Cortex of kidney (tissue), 1 donor: ENCODE results near the gene RASSF4.

Experiments
- DNase-seq: peaks from one replicate; lab custom pipeline; 2025; lab: John Stamatoyannopoulos, UW

The RASSF4 gene

GRCh38 chr10:44975431-44976331, 16.1 kb downstream of the RASSF4 start:
- DNase-seq, result no peak

- no peak for DNase-seq
These were observed 17.0 kb downstream of the RASSF4 start for GRCh38 chr10:44976352-44977198.

GRCh38 chr10:44977287-44978212, 17.9 kb downstream of the RASSF4 start:
- DNase-seq, result no peak

GRCh38 chr10:44978213-44978569, 18.6 kb downstream of the RASSF4 start:
- DNase-seq, result no peak

GRCh38 chr10:44978570-44979280, 19.1 kb downstream of the RASSF4 start, which contains the start of gene DEPP1:
Gene DEPP1 (minus strand): TSS chr10:44978809. CDS start chr10:44978030, 779 bp downstream.
- DNase-seq, result no peak

GRCh38 chr10:44979281-44980191, 19.9 kb downstream of the RASSF4 start:
- DNase-seq, result no peak

- DNase-seq, result no peak
These were observed 20.9 kb downstream of the RASSF4 start for GRCh38 chr10:44980309-44981171.

- DNase-seq, result no peak
These were observed 21.8 kb downstream of the RASSF4 start for GRCh38 chr10:44981172-44982113.

GRCh38 chr10:44982114-44982460, 22.5 kb downstream of the RASSF4 start:
- no peak for DNase-seq

GRCh38 chr10:44982496-44982895, 22.9 kb downstream of the RASSF4 start:
- no peak for DNase-seq

GRCh38 chr10:44983066-44983894, 23.7 kb downstream of the RASSF4 start:
- DNase-seq, result no peak

- DNase-seq, result no peak
These were observed 24.3 kb downstream of the RASSF4 start for GRCh38 chr10:44983895-44984278.

- no peak for DNase-seq
These were observed 25.1 kb downstream of the RASSF4 start for GRCh38 chr10:44984671-44985101.

GRCh38 chr10:44985175-44985681, 25.6 kb downstream of the RASSF4 start:
- no peak for DNase-seq

GRCh38 chr10:44986179-44986578, 26.6 kb downstream of the RASSF4 start:
- no peak for DNase-seq

- no peak for DNase-seq
These were observed 27.1 kb downstream of the RASSF4 start for GRCh38 chr10:44986670-44987069.
